Ishikawa (cell line): ENCODE results near the gene MGLL.

Experiments
- CEBPB ChIP-seq: IDR thresholded peaks from 2 replicates; pipeline ENCODE4 v1.6.1; 2012
- CREB1 ChIP-seq: IDR thresholded peaks from 2 replicates; pipeline ENCODE4 v1.6.1; 2012; ENCODE audit warnings: low read depth
- EGR1 ChIP-seq: IDR thresholded peaks from 2 replicates; pipeline ENCODE4 v1.6.1; 2012
- EP300 ChIP-seq: IDR thresholded peaks from 2 replicates; pipeline ENCODE4 v1.6.1; 2012; ENCODE audit warnings: borderline replicate concordance
- FOXM1 ChIP-seq: IDR thresholded peaks from 2 replicates; pipeline ENCODE4 v1.6.1; 2012; ENCODE audit warnings: low read depth, borderline replicate concordance
- MAX ChIP-seq: IDR thresholded peaks from 2 replicates; pipeline ENCODE4 v1.6.1; 2012
- NFIC ChIP-seq: IDR thresholded peaks from 2 replicates; pipeline ENCODE4 v1.6.1; 2012
- RAD21 ChIP-seq: IDR thresholded peaks from 2 replicates; pipeline ENCODE4 v1.6.1; 2012; ENCODE audit warnings: low read depth
- REST ChIP-seq: IDR thresholded peaks from 2 replicates; pipeline ENCODE4 v1.6.1; 2012; ENCODE audit warnings: low read depth, mild to moderate bottlenecking
- TAF1 ChIP-seq: IDR thresholded peaks from 2 replicates; pipeline ENCODE4 v1.6.1; 2012; ENCODE audit warnings: low read depth, mild to moderate bottlenecking
- TCF12 ChIP-seq: IDR thresholded peaks from 2 replicates; pipeline ENCODE4 v1.6.1; 2012; ENCODE audit warnings: low read depth
- TEAD4 ChIP-seq: IDR thresholded peaks from 2 replicates; pipeline ENCODE4 v1.6.1; 2012
- YY1 ChIP-seq: IDR thresholded peaks from 2 replicates; pipeline ENCODE4 v1.6.1; 2012; ENCODE audit warnings: low read depth
- ZBTB7A ChIP-seq: IDR thresholded peaks from 2 replicates; pipeline ENCODE4 v1.6.1; 2012; ENCODE audit warnings: low read depth
- TF ChIP-seq, protein P1 (sequence below): IDR thresholded peaks from 2 replicates; pipeline ENCODE4 v1.6.1; 2012

Gene MGLL

DNA sequence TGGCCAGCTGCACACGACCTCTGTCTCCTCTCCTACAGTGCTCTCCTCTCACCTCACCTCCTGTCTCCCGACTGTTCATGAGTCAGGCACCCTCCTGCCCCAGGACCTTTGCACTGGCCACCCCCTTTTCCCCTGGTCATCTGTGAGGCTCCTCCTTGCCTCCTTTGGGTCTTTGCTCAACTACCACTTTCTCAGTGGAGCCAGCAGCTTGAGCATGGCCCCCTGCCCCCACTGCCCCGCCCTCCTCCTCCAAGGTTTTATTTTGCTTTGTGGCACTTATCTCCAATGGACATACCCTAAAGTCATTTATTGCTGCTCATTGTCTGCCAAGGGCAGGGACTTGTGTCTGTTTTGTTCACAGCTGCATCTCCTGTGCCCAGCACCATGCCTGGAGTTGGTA, 64.3 kb downstream of the MGLL start:
- no peak for TF ChIP-seq CREB1
- TF ChIP-seq RAD21: no peak

GRCh38 chr3:127755305-127755681, 67.0 kb downstream of the MGLL start:
- TF ChIP-seq TCF12: no peak
- no peak for TF ChIP-seq CEBPB
- no peak for TF ChIP-seq CREB1
- no peak for TF ChIP-seq TAF1
- TF ChIP-seq RAD21: no peak
- TF ChIP-seq FOXM1: no peak
- TF ChIP-seq REST: no peak
- no peak for TF ChIP-seq TEAD4
- TF ChIP-seq, protein P1, sequence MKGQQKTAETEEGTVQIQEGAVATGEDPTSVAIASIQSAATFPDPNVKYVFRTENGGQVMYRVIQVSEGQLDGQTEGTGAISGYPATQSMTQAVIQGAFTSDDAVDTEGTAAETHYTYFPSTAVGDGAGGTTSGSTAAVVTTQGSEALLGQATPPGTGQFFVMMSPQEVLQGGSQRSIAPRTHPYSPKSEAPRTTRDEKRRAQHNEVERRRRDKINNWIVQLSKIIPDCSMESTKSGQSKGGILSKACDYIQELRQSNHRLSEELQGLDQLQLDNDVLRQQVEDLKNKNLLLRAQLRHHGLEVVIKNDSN: no peak
- no peak for TF ChIP-seq EP300
- no peak for TF ChIP-seq EGR1
- TF ChIP-seq YY1: no peak
- TF ChIP-seq NFIC: no peak
- TF ChIP-seq ZBTB7A: no peak
- no peak for TF ChIP-seq MAX

- TF ChIP-seq TCF12: no peak
Observed at GRCh38 chr3:127754411-127755304, 67.7 kb downstream of the MGLL start.

GRCh38 chr3:127753898-127754410, 68.4 kb downstream of the MGLL start:
- TF ChIP-seq FOXM1 (no peak), MAX (no peak), NFIC (no peak), EP300 (no peak), EGR1 (no peak), TEAD4 (no peak), TAF1 (no peak), CEBPB (no peak), RAD21 (no peak), ZBTB7A (no peak), REST (no peak), CREB1 (no peak), YY1 (no peak), TCF12 (no peak)
- TF ChIP-seq, protein P1: no peak

GRCh38 chr3:127753338-127753737, 69.0 kb downstream of the MGLL start:
- no peak for TF ChIP-seq EGR1
- TF ChIP-seq NFIC: no peak
- TF ChIP-seq CEBPB: no peak
- no peak for TF ChIP-seq RAD21
- no peak for TF ChIP-seq REST
- TF ChIP-seq YY1: no peak
- no peak for TF ChIP-seq ZBTB7A
- no peak for TF ChIP-seq CREB1
- TF ChIP-seq, protein P1: no peak
- no peak for TF ChIP-seq EP300
- no peak for TF ChIP-seq TCF12
